Colon (tissue), 2 donors: Measurements from ENCODE around the gene MCCC1.
"Not testable (repeated sequence)": the region's sequence is repeated elsewhere in the genome, so short reads cannot be mapped to it uniquely, and the experiment has no call there.

Source experiments
- FAIRE-seq: peaks from 2 replicates; lab custom pipeline; 2012; peaks lifted over from hg19 to GRCh38; lab: Jason Lieb, UNC
- donor health status: control.
- donor health status: control.

Gene MCCC1

DNA sequence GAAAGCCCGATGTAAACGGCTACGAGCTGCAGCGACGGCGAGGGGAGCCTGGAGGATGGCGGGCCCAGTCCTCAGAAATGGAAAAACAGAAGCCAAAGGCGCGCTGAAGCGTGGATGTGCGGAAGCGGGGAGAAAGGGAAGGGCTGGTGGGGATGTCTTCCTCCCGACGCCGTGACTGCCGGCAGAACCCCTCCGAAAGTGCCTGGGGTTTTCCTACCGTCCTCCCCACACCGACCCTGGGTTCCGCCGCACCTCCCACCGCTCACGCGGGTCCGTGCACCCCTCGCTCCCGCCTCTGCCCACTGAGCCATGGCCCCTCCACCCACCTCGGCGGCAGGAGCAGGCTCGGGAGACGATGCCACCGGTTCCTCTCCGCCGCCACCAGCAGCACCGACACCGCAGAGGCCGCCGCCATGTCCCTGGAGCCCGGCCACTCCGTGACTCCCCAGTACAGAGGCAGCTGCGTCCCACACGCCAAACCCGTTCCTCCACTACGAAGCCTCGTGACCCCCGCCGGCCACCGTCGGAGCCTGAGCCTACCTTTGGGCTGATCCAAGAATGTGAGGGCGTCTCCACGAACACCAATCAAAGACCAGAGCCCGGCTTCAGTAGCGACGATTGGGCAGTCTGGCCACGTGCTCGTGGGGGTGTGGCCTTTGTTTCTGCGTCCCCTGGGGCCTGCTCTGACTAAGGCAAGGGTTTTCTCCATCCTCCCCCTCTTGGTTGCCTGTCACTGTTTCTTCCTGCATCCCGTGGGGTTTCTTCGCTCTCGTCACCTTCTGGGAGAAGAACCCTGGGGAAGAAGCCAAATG lies at the start of gene MCCC1:
MCCC1 (minus strand) TSS at position 471 of the 812 bp plus-strand sequence; CDS start at position 415, 56 bp downstream.
- FAIRE-seq, result no peak

DNA sequence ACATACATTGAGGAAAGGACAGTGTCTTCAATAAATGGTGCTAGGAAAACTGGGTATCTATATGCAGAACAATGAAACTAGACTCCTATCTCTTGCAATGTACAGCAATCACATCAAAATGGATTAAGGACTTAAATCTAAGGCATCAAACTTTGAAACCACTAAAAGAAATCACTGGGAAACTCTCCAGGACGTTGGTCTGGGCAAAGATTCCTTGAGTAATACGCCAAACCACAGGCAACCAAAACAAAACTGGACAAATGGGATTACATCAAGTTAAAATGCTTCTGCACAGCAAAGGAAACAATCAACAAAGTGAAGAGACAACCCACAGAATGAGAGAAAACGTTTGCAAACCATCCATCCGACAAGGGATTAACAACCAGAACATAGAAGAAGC lies 48.8 kb upstream of the MCCC1 start:
- no peak for FAIRE-seq

DNA sequence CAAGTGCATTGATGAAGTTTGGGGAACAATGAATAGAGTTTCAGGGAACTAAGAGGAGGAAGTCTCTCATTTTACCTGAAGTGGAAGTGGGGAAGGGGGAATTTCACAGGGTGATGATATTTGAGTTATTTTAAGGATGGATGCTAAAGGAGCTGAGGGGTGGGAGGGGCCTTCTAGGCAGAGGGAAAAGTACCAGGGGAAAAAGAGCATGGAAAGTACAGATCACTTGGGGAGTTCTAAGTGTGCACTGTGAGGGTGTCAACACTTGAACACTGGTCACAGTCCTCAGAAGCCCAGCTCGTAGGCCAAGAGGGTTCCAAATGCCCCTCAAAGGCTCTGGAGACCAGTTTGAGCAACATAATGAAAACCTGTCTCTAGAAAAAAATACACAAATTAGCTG lies 45.1 kb upstream of the MCCC1 start:
- no peak for FAIRE-seq

DNA sequence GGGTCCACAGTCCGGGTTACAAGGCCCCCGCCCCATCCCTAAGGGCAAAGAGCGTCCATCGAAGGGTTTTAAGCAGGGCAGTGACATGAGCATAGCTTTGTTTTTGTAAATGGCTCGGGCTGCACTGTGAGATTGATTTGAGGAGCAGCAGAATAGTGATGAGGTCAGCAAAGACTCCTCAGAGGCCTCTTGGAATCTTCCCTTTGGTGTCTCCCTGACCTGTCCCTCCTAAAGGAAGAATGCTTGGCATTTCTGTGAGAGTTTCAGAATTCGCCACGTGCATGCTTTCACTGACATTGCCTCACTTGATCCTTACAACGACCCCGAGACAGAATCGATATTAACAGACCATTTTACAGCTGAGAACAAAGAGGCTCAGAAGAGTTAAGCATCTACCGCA lies 42.9 kb upstream of the MCCC1 start:
- no peak for FAIRE-seq

DNA sequence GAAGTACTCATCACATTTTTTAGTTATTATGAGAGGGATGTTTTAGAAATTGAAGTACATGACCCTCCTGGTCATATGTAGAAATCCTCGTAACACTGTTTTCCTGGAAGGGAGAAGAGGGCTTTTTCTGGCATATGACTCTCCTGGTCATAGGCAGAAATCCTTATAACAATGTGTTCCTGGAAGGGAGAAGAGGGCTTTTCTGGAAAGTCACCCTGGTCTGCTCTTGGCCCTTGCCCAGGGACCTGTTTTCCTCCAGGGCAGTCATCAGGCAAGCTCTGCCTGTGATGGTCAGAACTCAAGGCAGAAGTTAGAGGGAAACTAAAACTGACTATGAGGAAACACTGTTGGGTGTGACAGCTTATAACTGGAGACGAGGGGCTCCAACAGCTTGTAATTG lies 35.5 kb upstream of the MCCC1 start:
- no peak for FAIRE-seq

DNA sequence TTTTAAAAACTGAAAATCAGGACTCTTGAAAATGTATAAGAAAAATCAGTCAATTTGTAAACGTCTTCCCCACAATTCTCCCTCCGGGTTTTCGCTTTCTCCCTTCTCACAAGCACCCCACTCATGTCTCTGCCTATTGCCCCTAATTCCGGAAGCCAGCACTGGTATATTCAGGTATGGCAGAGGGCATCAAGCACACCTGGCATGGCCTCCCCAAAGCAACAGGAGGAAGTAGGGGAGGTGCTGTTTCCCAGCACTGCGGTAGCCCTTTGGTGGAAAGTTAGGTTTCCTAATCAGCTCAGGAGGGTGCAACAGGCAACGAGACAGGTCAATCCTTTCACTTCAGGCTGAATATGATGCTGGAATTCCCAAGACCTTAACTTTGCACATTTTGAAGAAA lies 33.1 kb upstream of the MCCC1 start:
- FAIRE-seq, result no peak

DNA sequence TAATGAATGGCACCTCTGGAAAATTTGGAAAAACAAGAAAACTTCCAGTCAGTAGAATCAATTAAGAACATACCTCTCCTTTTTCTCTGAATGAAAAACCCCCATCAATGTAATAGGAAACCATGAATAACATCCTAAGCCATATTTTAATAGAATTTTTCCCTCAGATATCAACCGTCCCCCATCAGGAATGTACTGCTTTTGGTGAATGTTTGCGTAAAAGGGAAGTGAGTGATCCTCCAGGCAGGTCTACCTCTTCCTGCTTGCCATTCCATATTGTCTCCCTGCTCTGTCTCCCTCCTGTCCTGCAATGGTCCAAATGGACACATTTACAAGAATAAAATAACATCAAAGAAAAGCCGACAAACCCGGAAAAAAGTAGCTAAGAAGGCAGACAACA lies 32.4 kb upstream of the MCCC1 start:
- no peak for FAIRE-seq

DNA sequence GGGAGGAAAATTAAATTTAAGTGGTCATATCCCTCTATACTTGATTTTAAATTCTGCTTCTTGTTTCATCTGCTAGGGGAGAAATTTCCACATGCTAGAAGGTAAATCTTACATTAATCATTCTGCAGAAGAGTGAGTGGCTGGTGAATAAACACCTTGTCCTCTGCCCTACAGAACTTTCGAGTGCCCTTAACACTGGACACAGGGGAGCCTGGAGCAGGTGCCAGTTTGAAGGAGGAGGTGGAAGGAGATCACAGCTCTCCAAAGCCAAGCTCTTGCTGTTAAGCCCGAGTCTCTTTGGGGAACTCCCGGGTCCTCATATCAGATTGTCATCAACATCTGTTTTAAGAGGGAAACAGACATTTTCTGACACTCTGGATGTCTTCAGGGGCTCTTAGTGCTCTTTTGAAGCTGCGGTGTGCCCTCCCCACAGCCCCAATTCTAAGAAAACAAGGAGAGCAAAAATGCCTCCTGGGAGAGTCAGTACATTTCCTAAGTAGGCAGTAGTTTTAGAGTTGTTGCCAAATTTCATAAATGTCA lies 32.0 kb upstream of the MCCC1 start:
- FAIRE-seq, result no peak

DNA sequence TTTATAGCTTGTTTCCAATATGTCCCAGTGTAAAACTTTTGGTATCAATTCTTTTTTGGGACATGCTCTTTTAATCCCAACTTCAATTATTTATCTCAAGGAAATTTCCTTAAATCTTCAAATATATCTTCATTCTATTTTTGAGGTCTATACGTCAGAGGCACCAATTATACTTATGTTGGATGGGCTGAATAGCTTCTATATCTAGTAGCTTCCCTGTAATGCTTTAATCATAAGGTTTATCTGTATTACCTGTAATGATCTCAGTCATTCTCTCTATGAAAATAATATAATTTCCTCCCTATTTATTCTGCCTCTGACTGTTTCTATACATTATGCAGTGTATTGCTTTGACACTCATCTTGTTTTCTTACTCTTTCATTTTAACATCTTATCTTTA lies 29.9 kb upstream of the MCCC1 start:
- no peak for FAIRE-seq

DNA sequence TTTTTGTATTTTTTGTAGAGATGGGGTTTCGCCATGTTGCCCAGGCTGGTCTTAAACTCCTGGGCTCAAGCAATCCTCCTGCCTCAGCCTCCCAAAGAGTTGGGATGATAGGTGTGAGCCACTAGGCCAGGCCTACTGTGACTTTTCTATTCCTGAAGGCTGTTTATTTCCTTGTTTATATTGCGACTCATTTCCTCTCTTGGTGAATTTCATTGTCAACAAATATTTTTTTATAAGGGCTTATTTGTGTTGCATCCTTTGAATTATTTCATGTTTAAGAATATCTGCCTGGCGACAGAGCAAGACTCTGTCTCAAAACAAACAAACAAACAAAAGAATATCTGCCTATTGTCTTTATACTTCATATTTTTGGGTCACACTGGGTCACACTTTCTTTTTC lies 29.4 kb upstream of the MCCC1 start:
- no peak for FAIRE-seq

DNA sequence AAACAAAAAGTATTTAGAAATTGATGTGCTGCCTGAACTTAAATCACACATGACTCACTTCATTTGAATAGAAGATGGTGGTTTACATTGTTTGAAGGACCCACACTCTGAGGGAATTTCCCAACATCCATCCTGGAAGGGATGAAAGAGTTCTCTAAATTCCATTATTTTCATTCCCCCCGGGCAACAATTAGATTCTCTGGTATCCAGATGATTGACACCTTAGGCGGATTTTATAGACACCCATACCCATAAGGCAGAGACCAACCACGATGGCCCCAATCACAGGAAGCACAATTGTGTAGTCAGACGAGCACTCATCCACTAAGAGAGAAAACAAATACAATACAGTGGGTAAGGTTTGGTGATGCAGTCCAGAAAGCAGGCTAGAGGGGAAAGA lies 24.6 kb upstream of the MCCC1 start:
- no peak for FAIRE-seq

DNA sequence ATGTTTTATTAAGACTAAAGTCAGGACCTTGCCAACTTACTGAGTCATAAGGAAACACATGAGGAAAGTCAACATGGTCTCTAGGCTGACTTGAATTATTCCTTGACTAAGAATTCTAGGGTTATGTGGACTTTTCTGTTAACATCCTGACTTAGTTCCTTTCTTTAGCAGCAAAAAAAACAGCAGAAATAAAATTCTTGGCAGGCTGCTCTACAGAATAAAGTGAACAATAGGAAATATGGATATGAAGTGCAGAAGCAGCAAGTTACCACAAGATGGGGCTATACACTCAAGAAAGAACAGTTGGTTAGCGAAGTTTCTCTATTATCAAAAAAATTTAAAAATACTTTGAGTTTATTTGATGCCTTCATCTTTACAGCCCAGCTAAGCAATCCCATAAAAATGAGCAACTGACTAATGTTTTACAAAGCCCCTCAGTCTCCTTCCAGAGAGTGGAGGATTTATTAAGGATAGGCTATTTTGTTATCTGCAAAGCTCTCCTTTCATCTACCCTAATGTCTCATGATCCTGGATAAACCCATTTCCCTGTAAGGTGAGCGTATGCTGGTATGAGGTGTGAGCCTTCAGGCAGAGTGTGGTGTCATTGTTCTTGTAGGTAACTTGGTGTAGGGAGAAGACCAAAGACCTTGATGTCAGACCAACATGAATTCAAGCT lies 23.1 kb upstream of the MCCC1 start:
- peak; percentile 18 for FAIRE-seq

DNA sequence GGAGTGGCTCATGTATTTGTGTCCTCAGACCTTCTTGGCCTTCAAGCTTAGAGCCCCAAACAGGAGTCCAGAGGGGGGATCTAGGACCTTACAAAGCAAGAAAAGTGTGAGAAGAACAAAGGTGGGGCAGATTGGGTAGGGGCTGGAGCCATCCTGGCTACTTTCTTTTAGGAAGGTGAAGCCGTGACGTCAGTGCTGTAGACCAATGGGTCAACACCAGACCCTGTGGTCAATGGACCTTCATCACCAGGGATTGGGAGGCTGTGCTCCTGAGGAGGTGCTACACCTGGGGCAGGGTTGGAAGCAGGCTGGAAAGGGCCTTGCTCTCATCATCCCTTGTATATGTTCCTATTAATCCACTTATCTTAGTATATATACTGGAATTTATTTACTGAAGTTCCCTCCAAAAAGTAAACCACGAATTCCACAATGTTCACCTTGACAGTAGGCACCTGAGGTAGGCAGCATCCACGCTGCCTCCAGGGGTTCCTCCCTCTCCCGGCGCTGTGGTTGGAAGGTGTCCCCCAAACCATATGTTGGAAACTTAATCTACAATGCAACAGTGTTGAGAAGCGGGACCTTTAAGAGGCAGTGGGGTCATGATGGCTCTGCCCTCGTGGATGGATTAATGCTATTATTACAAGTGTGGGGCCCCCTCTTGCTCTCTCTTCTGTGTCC lies 21.4 kb upstream of the MCCC1 start:
- no peak for FAIRE-seq

DNA sequence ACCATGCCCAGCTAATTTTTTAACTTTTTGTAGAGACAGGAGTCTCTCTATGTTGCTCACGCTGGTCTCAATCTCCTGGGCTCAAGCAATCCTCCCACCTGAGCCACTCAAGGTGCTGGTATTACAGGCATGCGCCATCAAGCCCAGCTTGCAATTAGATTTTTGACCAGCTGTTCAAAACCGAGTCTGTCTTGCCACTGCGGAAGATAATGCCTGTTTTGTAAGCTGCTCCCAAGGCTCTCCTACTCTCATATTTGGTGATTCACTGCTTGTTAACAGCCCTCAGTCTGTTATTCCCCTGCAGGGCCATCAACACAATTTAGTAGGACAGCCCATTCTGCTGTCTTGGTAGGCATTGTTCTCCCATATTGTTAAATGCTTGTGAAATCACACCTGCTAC lies 17.8 kb upstream of the MCCC1 start:
- FAIRE-seq, result no peak

DNA sequence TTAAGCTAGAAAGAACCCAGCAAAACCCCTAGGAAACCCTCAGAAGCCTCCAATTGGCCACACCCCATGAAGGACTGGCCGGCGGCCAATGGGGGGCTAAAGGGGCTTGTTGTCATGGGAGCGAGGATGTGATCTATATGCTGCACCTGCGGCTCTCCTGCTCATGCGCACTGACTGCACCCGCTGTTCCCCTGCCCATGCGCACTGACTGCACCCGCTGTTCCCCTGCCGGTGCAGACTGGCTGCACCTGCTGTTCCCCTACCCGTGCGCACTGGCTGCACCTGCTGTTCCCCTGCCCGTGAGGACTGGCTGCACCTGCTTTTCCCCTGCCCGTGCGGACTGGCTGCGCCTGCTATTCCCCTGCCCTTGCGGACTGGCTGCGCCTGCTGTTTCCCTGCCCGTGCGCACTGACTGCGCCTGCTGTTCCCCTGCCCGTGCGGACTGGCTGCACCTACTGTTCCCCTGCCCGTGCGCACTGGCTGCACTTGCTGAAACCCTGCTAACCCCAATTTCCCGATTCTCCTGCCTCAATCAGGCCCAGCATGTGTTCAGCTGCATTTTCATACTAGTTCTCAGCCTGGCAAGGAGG lies 16.8 kb upstream of the MCCC1 start:
- no peak for FAIRE-seq

DNA sequence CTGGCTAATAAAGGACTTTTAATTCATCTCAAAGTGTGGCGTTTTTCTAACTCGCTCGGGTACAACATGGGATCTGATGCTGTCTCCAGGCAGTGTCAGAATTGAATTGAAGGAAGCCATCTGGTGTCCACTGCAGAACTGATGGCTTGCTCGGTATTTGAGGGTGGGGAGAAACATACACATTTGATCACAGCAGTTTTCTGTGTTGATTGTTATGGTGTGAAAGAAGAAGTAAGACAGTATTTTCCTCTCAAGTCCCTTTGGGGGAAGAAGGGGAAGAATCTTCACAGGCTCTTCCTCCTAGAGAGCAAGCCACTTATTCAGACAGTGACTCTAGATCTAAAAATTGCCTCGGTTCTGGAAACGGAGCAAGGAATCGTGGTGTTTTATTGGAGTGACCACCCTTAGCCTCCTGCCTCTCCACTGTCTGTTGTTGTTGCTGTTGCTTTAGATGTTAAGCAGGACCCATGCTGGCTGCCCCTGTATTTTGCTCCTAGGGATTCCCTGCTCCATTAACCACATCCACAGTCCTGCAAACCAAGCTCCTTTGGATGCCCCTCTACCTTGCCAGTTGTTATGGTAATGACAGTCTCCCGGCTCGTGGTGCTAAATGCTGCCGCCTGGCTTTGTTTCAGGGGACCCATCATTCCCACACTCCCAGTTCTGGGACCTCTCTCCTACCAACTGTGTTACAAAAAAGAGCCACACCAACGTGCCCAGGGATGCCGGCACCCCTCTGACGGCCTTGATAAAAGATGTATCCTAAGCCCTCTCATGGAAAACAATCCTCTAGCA lies 15.3 kb upstream of the MCCC1 start:
- no peak for FAIRE-seq

DNA sequence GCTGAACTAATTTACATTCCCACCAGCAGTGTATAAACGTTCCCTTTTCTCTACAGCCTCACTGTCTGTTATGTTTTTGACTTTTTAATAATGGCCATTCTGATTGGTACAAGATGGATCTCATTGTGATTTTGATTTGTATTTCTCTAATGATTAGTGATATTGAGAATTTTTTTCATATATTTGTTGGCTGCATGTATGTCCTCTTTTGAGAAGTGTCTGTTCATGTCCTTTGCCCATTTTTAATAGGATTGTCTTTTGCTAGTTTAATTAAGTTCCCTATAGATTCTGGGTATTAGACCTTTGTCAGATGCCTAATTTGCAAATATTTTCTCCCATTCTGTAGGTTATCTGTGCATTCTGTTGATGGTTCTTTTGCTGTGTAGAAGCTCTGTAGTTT lies 10.6 kb upstream of the MCCC1 start:
- FAIRE-seq, result not testable (repeated sequence)

DNA sequence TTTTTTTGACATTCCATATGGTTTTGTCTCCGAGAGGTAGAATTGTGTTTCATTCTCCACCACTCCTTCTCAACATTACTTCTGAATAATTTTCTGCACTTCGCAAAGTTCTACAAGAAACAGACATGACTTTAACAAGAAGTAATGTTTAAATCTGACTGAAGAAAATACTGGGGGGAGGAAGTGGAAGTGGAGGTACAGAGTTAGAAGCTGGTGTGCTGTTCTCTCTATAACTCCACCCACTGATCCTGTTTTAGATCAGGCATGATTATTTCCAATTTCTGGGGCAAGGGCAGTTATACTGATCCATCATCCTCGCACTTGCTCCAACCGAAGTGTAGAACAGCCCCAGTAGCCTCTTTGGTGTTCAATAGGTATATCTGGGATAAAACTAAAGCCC lies 9.2 kb upstream of the MCCC1 start:
- no peak for FAIRE-seq

DNA sequence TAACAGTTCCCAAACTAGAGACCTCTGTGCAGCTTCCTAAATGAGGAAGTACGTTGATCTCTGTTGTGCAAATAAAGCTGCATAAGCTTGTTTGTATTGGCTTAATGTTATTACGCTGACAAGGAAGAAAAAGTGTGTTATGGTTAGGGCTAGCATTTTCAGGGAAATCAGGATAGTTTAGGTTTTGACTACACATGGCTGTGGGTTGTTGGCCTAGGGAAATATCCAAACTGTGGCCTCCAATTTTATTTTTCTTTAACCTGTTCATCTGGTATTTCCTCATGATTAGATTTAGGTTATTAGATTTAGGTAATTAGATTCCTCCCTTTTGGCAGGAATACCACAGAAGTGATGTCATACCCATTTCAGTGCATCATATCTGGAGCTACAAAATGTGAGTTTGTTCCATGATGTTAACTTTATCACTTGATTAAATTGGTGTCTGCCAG lies 8.7 kb upstream of the MCCC1 start:
- FAIRE-seq, result no peak

DNA sequence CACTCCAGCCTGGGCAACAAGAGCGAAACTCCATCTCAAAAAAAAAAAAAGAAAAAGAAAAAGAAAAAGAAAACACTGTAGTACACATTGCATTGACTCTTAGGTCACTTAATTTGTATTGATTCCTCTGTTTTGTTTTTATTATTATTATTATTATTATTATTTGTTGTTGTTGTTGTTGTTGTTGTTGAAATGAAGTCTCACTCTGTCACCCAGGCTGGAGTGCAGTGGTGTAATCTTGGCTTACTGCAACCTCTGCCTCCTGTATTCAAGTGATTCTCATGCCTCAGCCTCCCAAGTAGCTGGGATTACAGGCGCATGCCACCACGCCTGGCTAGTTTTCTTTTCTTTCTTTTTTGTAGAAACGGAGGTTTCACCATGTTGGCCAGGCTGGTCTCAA lies 8.1 kb upstream of the MCCC1 start:
- FAIRE-seq, result not testable (repeated sequence)

DNA sequence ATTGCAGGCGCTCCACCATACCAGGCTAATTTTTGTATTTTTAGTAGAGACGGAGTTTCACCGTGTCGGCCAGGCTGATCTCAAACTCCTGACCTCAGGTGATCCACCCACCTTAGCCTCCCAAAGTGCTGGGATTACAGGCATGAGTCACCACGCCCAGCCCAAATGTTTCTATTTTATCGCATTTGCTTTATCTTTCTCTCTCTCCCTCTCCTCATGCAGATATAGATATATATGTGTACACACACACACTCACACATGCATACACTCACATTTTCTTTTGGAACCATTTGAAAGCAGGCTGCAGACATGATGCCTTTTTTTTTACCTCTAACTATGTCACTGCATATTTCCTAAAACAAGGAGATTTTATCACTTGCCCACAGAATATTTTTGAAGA lies 7.3 kb upstream of the MCCC1 start:
- no peak for FAIRE-seq

DNA sequence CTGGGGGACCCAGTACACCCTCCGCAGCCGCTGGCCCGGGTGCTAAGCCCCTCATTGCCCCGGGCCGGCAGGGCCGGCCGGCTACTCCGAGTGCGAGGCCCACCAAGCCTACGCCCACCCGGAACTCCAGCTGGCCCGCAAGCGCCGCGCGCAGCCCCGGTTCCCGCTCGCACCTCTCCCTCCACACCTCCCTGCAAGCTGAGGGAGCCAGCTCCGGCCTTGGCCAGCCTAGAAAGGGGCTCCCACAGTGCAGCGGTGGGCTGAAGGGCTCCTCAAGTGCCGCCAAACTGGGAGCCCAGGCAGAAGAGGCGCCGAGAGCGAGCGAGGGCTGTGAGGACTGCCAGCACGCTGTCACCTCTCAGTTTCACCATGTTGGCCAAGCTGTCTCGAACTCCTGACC lies 4.7 kb upstream of the MCCC1 start:
- FAIRE-seq, result not testable (repeated sequence)
